PC-9 (cell line): Measurements from ENCODE around the gene PRPF4.

Source experiments
- CTCF ChIP-seq: fragments of 200-600 bp; sonication (generic); conservative IDR thresholded peaks from 2 replicates; pipeline ENCODE4 v1.6.1; 2017; ENCODE audit warnings: mixed run types, antibody characterized with exemption, mild to moderate bottlenecking, moderate library complexity
- EZH2 ChIP-seq: fragments of 200-600 bp; sonication (generic); IDR thresholded peaks from 2 replicates; pipeline ENCODE4 v1.8.0; 2017; ENCODE audit warnings: antibody characterized with exemption, low read depth

- TF ChIP-seq CTCF (peak; percentile 82), EZH2 (no peak)
Measured at GRCh38 chr9:113309204-113309813, 33.9 kb downstream of the PRPF4 start.
